Lung microvascular endothelial cell (primary cell): ENCODE results near the gene FGF12. TPM values are rescaled to one million over a fixed set of nuclear protein-coding genes. Genes with fewer than 3 reads are reported as not detected.

Experiments used
- DNase-seq, 2 donors: peaks; one replicate each; pipeline versions ENCODE4 v3.0.0 to v3.0.0-alpha.2; 2010; ENCODE audit warnings: low read depth in 2 of 2
- total RNA-seq: library from RNA; depleted of rRNA; stranded (reverse); fragments of >200 nt; gene quantifications from 2 replicates; pipeline ENCODE4 v1.2.1, GENCODE V29; 2014

FGF12 gene
- total RNA-seq, 1 donor from 2014 or later = 1.6 TPM

DNA sequence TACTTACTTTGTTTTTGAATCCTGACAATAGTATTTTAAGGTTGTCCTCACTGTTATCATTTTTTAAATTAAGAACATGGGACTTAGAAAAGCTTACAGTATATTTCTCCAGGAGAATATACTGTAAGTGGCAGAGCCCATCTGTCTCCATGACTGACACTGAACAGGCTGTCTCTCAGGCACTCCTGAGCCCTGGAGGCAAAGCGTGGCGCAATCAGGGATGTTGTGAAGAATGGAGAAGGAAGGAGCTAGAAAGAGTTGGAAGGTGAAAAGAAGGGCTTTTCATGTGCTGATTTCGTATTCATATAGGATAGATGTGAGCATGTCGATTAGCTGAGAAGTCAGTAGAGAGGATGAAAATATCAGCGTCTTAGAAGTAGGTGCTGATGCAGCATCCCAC is 41.5 kb downstream of the FGF12 start:
- DNase-seq = no peak

DNA sequence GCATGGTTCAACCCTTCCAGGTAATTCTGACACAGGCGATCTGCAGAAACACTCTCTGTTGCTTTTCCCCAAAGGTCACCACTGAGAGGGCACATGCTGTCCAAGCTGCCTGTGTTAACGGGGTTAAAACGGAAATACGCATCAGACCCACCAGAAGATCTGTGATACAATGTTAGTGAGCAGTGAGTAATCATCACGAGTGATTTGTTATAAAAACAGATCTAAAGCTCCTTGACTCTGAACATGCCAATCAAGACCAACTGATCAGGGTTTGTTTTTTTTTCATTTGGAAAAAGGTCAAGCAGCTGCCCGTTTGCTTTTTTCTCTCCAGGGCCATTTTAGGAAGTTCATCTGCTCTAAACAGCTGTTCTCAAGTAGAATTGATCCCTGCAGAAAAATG is 43.2 kb downstream of the FGF12 start:
- DNase-seq = peak in 1 of 2 donors; percentile 37

DNA sequence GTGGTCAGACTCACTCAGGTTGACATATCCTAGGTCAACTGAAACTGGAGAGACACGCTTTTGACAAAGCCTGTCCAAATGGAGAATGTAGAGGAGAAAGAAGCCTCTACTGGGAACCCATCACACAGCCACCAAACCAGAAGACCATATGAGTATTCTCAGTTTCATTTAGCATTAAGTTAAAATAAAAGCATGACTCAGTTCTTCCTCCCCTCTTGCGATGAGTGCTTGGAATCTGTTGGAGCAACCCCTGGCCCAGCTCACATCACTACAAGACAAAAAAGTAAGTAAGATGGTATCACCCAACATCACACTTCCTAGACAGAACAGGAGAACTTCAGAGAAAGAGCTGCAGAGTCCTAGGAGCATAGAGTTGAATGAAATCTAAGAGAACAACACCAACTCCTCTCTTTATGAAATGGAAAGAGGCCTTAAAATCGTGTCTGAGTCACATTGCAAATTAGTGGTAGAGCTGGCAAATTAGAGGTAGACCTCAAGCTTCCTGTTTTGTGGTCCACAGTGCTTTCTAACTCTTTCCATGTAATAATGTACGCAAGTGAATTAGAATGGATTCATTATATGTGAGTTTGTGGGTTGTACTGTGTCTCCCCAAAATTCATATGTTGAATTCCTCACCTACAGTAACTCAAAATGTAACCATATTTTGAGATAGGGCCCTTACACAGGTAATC is 51.2 kb downstream of the FGF12 start:
- DNase-seq = no peak

DNA sequence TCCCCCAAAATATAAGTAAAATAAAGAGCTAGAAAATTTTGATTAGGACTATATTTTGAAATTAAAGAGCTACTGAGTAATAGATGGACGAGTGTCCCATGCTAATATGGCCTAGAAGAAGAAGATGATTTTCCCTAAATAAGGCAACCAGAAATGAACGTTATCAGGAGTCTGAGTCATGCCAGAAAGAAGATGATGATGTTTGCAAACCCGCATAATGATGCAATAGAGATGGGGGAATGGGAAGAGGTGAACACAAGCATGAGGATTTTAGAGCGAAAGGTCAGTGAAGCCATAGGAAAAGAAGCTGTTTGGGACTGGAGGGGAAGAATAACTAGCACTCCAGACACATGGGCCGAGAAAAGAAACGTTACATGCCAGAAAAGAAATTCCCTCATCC is 71.7 kb downstream of the FGF12 start:
- DNase-seq = no peak

DNA sequence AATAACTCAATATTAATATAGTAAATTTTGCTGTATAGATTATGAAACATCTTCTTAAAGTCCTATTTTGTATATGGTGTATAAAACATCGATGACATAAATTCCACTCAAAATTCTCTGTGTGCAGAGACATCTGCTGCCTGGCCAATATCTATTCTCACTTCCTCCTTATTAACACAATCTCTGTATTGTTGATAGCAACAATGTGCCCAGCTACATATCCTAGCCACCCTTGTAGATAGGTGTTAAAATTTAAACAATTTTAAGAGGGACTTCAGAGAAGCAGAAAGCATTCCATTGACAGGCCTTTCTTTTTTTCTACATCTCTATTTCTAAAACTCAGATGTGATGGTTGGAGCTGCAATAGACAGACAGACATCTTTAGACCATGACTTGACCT is 72.3 kb downstream of the FGF12 start:
- no peak for DNase-seq

DNA sequence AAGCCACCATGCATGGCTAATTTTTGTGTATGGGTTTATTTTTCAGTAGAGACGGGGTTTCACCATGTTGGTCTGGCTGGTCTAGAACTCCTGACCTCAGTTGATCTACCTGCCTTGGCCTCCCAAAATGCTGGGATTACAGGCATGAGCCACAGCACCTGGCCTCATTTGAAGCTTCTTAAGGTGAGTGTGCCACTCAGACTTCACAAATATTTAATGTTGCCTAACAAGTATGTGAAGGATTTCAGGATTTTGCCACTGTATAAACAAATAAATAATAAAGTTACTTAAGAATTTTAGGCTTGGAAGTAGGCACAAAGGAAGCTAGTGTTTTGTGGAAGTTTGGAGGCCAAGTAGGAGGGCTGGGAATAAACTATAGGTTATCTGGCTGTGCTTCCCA is 73.5 kb downstream of the FGF12 start:
- no peak for DNase-seq

DNA sequence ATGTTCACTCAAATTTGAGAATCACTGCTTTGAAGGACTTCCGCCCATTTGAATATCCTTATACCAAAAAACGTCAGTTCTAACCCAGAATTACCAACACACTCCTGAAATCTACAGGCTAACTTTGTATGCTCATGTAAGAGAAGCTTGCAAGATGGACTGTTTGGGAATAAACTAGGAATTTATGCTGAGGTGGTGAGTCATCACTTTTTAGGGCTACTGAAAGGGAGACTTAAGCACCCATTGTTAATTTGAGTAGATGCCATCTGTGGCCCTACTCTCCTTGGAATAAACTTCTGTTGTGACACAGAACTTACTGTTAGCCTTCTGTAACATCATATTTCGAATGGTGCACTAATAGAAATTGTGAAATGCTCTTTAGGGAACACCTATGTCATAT is 74.6 kb downstream of the FGF12 start:
- DNase-seq = no peak

DNA sequence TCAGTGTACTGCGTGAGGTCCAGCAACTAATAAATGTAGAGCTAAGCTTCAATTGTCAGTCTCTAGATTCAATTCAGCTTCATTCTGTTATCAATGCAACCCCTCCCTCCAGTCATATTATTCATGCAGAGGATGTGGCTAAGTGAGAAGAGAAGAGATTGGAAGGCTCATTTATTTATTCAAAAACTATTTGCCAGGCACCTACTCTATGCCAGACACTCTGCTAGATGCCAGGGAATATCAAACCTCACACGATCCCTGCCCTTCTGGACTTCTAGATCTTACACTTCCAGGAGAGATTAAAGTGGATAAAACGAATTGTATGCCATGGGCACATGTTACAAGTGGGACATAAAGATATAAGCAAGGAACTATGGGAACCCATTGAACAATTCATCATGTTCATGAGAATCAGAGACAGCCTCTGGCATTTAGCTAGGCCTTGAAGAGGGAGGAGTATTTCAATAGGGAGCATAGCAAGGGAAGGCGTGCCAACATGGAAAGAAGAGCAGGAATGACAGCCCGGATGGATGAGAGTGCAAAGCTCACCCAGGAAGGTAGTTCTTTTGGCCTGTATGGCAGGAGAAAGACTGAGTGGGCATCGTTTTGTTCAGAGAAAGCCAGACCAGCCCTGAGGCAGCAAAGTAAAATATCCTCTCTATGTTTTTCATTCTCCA is 75.4 kb downstream of the FGF12 start:
- DNase-seq = no peak

DNA sequence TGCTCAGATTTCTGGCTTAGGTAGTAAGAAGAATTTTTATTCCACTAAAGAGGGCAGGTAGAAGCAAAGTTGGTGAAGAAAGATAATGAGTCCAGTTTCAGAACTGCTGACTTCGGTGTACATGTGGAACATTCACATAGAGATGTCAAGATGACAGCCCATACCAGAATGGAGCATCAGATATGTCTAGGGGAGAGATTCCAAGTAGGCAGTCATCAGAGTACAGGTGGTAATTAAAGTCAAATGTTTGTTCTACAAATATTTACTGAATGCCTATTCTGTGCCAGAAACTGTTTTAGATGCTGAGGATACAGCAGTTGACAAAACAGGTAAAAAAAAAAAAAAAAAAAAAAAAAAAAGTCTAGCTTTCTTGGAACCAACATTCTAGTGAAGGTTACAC is 81.9 kb downstream of the FGF12 start:
- DNase-seq = no peak

DNA sequence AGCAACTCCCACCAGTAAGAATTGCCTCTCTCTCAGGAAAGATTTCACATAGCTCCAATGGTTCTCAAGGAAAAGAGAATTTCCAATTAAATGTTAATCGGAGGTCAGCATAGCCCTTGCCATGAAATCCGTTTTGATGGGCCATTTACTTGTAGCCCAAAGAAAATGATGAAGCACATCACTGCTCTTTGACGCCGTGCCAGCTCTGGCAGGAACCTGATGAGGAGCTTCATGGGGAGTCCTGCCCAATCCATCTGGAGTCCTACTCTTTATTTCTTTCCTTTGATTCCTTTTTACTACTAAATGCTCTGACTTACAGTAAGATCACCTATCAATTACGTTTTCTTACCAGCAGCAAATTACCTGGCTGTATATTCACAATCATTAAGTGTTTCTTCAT is 84.7 kb downstream of the FGF12 start:
- DNase-seq = no peak

DNA sequence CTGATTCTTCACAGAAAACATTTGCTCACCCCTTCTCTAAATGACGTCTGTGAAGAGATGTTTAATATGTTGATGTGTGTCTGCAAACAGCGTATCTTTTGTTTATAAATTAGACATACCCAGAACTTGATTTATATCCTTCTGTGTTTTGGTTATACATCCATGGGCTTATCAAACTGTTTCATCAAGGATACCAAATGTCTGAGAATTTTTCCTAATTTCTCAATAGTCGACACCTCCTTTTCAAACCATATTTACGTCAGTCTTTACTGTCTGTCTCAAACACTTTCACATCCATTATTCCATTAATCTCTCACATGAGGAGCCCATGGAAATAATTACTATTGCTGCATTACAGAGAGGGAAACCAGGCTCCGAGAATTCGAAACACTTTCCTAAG is 85.4 kb downstream of the FGF12 start:
- no peak for DNase-seq

DNA sequence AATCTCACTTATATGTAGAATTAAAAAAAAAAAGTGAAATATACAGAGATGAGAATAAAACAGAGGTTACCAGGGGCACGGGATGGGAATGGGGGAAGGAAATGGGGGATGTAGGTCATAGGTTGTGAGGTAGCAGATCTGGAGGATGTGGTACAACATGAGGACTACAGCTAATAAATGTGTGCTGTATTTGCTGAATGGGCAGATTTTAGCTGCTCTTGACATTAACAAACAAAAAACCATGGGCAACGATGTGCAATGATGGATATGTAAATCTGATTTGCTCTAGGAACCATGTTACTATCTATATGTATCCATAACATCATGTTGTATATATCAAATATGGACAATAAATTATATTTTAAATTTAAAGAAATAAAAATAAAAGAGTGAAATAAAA is 87.4 kb downstream of the FGF12 start:
- no peak for DNase-seq

DNA sequence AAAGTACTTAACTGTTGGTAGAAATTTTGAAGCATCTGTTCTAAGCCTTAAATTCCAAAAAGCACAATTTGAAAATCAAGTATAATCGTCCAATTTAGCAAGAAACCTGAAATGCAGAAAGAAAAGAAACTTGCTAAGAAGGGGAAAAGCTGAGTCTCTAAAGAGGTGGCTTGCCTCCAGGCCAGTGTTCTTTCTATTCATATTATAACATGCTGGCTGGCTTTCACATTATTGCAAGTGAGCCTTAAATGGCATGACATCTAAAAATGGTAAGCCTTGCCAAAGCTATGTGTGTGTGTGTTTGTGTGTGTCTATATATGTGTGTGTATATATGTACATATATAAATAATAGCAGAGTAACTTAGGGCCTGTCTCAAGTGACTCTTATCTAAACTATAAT is 89.5 kb downstream of the FGF12 start:
- no peak for DNase-seq

DNA sequence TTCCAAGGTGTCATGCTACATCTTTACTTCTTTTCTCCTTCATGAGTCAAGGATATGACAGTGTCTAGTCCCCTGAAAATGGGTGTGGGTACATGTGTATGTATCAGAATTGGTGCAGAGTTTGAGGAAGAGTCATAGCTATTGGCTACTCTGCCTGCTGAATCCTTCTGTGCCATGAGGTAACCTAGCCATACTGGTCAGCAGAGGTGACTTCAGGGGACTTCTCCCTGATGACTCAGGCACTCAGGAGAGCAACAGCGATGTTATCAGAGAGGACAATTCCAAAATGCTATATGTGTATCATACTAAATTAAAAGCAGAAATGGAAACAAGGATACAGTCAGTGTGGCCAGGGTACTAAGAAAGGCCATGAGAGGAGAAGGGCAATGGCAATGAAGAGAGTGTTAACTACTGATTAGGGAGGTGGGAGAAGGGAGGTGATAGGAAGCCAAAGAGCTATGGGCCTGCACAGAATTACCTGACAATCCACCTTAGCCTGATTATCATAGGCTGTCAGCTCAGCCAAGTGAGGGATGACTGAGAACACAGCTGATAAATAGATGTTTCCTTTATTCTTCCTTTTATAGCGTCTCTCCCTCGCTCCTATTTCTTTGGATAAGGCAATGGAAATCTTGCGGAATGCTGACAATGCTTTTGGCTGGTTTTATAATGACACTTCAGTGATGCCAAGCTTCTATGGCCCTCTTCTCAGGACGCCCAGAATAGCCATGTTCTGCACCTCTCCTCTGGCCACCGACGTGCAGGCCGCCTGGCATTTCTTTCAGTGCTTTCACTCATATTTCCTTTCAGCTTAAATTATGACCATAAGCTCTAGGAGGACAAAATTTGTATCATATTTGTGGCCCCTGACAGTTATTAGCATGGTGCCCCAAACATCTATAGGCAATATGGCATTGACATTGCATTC is 90.6 kb downstream of the FGF12 start:
- no peak for DNase-seq

DNA sequence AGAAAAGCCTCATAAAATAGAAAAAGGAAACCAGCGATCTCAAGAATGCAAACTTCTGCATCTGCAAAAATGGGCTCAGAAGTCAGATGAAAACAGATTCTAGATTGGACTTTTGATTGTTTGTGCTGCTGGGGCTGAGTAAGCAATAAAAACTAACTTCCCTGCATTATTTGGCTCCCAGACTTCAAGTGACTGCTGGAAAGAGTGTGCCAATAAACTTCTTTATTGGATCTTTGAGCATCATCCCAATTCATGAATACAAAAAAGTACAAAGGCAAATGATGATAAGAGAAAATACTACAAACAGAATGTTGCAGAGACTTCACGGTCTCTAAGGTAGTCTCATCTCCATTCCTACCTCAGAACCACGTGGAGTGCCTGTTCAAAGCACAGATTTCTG is 97.9 kb downstream of the FGF12 start:
- DNase-seq = no peak

DNA sequence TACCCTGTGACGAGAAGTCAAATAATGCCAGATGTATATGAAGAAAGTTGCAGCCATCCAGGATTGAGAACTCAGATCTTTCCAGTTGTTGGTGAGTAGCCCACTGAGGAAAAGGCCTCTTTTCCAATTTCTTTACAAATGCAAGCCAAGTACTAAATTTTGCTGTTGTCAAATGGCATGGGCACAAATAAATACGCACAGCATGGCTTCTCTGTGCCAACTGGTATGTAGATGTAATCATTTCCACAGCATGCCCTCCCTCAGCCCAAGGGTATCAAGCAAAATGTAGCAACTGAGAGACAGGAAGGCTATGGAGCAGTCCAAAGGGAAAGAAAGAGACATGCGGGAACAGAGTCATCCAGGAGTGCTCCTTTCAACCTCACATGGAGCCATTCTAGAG is 105.4 kb downstream of the FGF12 start:
- no peak for DNase-seq

DNA sequence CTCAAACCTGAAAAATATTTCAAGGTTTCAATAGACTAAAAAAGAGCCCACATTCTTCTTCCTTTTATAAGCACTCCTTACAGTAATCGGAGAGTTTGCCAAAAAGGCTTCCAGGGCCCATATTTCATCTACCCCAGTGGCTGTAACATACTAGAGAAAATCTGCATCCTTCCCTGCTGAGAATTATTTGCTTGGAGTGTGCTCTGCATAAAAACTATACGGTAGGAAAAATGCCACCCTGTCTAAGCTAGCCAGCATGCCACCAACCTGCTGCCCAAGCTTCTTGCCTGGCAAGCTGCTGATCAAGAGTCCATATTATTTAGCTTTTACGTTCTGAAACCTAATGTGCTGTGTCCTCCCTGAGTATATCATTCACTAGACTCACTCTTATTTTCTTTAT is 107.1 kb downstream of the FGF12 start:
- no peak for DNase-seq

DNA sequence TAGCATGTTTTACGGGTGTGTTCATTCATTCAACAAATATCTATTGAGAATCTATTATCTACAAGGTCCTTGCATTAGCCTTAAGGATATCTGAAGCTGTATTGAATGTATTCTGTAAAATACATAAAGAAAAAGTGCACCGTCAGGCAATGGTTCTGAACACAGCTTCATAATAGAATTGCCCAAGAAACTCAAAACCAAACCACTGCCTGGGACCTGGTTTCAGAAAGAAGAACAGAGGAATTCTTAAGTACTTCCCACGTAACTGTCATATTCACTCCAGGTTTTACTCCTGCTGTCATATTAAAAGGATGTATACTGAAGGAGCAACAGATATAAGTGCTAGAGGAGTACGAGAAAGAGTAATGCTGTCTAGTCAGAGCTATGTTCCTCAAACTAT is 115.9 kb downstream of the FGF12 start:
- DNase-seq = no peak

DNA sequence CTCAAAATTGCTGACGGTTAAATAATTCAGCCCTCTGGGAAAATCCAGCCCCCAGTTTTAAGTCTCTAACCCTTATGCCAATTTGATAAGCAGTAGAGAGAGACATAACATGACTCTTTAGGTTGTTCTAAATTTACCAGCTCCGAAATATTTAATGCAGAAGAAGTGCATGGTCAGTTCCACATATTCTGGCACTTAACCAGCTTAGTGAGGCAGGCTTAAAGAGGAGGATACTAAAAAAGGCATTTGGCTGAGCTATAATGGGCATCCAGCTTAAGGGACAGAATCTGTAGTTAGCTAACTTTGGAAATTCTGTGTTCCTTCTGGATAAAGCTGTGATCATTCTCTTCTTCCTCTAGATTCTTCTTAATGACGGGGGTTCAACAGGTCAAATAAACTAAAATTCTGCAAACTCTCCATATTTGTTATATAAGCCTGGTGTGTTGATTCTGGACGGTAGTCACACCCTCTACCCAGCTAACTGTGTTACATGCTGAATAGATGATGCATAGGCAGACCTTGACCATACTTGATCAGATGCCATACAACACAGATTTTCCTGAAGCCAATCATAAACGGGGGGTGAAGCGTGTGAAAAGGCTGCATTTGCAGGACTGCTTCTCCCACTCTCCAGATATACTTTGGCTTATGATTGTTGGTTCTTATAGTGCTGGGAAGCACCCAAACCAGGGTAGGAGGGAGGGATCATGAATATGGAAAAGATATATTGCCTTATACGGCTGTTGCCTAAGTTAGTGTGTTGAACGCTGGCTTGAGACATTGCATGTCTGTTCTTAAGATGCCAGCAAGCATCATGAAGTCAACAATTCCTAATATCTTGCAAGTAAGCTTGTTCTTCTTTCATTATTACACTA is 118.4 kb downstream of the FGF12 start:
- no peak for DNase-seq

DNA sequence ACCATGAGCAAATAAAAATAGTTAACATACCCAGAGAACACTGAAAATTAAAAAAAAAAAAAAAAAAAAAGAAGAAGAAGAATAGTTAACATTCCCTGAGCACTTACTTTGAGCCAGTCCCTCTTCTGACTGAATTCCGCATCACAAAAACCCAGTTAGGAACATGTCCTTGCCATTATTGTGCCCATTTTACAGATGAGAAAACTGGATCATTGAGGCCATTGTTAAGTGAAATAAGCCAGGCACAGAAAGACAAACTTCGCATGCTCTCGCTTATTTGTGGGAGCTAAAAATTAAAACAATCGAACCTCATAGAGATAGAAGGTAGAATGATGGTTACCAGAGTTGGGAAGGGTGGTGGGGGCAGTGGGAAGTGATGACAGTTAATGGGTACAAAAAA is 119.5 kb downstream of the FGF12 start:
- DNase-seq = no peak

DNA sequence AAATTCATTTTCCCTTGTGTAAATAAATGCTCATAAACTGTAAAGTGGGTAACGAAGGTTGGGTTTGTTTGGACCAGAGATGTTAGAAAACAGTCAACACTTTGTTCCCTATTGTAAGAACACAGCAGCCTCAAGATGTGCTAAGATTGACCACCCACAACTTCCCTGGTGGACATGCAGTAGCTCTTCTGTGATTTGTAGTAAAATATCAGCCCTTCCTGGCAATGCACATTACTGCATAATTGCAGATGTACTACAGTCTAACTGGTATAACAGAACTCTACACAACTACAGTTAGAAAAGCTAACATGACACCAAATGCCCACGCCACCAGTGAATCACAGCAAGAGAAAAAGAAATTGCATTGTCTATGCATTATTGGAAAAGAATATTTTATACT is 129.4 kb downstream of the FGF12 start:
- no peak for DNase-seq

DNA sequence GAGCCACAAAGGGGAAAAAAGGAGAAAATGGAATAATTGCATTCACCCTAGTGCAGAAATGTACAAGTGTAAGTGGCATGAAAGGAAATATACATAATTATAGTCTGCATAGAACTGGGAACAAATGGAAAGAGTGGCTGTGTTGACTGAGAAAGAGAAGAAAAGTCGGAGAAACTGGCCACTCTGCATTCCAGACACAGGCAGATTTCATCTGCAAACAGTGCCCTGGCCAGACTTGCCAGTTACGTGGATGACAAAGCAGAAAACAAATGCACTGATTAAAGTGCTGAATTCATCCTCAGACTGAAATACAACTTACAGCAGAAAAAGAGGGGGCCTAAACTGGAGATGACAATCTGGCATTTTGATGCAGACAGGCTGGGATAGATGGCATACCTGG is 129.8 kb downstream of the FGF12 start:
- no peak for DNase-seq
